NCI-H146 (cell line): ENCODE measurements around the gene ZDHHC22.

Source experiments
- DNase-seq: peaks from one replicate; lab custom pipeline; 2025; lab: John Stamatoyannopoulos, UW

ZDHHC22 gene

DNA sequence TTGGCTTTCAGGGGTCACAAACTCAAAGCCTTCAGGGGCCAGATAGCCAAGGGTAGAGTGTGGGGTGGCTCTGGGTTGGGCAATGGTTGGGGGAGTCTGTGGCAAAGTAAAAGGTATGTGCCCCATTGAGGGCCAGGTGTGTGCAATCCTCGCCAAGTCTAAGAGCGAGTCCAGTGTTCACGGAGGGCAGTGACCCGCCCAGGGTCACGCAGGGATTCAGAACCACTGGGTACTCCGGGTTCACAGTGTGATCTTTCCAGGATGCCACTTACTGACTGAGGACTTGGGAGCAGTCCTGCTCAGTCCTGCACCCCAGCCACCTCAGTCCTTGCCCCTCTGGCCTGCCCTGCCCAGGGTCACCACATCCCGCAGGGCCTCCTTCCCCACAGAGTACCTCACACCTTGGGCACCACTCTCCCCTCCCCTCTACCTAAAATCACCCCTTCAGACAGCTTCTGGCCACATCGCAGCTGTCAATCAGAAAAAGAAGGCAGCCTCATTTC, 15.7 kb downstream of the ZDHHC22 start:
- no peak for DNase-seq

GRCh38 chr14:77125281-77125801, 16.2 kb downstream of the ZDHHC22 start:
- DNase-seq: no peak

- DNase-seq: no peak
These were observed 17.0 kb downstream of the ZDHHC22 start for GRCh38 chr14:77124345-77125280.

DNA sequence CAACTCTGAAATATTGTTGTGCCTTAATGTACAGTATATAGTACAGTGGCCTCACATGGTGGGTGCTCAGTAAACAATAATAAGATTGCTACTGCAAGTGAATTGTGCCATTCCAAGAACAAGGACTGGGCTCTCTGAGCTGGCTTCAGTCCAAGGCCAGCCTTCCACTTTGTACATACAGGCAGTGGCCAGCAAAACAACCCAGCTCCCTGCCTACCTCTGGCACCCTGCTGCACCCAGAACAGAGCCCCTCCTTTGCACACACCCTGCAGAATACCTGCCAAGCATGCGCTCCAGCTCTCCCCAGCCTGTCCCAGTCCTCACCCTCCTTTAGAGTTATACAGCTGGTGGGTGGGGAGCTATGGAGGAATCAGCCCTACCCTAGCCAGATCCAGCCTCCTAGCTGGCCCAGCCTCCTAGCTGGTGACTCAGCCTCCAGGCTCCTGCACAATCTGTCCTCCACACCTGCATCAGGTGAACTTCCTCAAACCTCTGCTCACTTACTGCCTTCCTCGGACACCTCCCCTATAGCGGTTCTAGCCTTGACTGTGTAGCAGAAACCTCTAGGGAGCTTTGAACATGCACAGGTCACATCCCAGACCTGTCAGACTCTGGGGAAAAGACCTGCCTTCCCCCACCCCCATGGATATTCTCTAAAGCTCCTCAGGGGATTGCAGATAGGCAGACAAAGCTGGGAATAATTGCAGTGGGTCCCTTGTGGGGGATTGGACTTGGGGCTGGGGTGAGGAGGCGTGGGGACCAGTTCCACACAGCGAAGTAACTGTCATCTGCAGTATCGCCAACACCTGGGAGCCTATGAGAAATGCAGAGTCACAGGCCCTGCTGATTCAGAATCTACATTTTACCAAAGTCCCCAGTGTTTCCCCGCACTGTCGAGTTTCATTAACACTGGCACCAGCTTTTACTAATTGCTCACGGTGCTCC, 17.9 kb downstream of the ZDHHC22 start:
- peak; percentile 25 for DNase-seq

- DNase-seq: no peak
These were observed 19.0 kb downstream of the ZDHHC22 start for GRCh38 chr14:77122526-77123125.

- no peak for DNase-seq
These were observed 20.5 kb downstream of the ZDHHC22 start for GRCh38 chr14:77120771-77121743.

DNA sequence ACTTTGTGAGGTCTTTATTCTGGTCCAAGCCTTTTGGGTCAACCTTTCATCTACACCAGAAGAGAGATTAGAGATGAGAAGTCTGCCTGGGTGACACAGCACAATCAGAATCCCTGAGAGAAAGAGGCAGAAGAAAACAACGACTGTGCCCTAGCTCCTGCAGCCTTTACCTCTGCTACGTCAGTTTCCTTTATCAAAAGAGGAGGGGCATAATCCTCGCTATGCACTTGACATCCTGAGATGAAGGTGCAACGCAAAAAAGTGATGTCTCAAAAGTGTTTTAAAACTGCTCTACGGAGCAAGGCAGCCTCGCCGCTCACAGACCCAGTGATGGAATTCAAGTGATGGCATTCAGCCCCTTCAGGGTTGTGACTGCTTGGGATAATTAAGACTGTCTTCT, 21.7 kb downstream of the ZDHHC22 start:
- DNase-seq: no peak

DNA sequence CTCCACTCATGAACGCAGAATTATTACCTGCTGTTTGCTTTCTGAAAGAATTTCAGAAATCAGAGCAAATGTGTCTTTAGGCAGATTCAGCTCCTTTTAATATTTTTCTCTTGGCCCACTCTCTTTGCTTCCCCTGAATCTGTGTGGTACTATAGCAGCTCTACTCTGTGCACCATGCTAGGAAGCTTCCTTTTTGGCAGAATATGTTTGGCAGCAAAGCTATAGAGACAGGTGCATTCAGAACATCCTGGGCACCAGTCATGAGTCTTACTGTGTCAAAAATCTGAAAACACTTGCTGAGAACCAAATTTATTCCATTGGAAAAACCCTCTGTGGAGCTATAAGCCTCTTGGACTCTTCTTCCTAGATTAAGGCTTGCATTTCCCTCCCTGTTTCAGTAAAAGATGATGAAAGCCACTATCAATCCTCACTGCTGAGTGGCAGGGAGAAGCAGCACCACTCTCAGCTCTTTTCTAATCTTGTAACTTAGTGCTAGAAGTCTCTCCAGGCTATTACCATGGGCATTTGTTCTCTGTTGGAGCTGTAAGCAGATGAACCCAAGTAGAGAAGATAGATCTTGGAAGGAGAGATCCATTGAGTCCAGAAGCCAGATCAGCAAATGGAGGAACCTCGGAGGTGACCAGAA, 25.3 kb downstream of the ZDHHC22 start:
- DNase-seq: no peak

GRCh38 chr14:77114609-77115008, 27.0 kb downstream of the ZDHHC22 start:
- no peak for DNase-seq

GRCh38 chr14:77113644-77114043, 27.9 kb downstream of the ZDHHC22 start:
- no peak for DNase-seq

DNA sequence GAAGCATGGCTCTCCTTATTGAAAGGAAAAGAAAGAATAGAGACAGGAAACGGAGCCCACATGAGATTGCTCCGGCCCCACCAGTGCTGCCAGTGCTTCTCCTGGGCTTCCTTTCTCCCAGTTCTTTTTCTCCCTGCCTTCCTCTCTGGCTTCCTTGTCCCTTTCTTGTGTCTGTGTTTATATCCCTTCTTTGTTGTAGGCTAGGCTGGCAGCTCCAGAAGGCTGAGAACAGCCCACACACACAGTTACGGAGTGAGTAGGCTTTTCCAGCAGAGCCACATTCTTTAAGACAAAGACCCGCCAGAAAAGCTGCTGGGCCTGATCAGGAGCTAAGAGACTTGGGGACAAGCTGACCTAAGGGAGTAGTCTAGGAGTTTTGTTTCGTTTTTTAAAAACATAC, 30.6 kb downstream of the ZDHHC22 start:
- no peak for DNase-seq

DNA sequence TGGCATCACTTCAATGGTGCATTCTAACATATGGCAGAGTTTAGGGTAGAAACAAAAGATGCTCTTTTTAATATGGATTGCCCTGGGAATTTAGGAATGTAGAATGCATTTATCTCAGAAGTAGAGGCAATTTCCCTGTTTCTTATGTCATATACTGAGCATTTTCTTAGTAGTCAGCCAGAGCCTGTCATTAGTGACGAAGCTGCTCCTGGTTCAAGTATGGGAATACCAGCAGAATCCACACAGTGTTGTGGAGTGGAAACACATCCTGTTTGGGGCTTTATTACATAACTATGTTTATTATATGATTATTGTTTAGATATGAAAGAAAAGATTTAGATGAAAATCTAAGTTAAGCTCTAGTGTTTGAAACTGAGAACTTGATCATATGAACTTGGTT, 31.3 kb downstream of the ZDHHC22 start:
- no peak for DNase-seq

GRCh38 chr14:77109656-77110055, 31.9 kb downstream of the ZDHHC22 start:
- no peak for DNase-seq

DNA sequence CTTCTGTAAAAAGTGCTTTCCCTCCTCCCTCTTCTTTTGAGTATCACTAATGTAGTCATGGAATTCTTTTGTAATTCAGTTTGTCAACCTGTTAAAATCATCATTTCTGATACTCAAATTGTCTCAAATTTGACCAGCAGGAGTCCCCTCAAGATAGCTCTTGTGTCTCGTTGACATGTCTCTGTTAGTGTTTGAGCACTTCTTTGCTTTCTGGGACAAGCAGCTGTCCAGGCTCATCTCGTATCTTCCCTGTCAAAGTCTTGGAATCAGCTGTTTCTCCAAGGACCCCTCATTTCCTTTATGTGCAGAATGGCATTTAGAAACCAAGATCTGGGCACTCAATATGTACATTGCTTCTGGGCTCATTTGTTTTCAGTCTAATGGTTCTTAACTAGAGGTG, 32.8 kb downstream of the ZDHHC22 start:
- no peak for DNase-seq

DNA sequence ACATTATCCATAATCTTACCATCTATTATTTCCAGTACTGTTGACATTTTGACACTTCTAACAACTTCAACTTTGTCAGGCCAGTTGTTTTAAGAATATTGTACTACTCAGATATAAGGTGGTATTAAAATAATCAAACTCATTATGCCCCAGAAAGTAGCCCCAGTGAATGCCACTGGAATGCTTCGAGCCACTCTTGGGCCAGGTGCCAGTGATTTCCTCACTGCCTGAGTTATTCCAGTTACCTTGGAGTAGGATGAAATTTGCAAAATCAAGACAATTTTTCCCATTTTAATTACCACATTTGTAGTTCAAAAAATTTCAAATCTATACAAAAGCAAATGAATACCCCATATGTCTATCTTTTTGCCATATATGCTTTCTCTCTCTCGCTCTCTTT, 34.4 kb downstream of the ZDHHC22 start:
- DNase-seq: no peak

DNA sequence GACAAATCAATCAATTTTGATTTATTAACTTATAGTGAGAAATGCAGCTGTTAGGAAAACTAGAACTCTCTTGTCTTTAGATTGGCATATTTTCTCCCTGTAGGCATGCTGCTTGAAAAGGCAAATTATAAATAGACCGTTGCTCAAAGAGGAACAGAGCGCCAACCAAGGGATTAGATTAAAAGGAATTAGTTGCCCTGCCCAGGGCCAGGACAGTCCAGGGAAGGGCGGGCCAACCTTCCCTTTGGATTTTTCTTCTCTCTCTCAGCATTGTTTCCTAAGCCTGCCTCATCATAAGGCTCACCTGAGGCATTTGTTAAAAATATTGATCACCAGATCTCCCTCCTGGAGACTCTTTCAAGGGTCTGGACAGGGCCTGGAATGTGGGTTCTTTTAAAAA, 34.9 kb downstream of the ZDHHC22 start:
- no peak for DNase-seq

DNA sequence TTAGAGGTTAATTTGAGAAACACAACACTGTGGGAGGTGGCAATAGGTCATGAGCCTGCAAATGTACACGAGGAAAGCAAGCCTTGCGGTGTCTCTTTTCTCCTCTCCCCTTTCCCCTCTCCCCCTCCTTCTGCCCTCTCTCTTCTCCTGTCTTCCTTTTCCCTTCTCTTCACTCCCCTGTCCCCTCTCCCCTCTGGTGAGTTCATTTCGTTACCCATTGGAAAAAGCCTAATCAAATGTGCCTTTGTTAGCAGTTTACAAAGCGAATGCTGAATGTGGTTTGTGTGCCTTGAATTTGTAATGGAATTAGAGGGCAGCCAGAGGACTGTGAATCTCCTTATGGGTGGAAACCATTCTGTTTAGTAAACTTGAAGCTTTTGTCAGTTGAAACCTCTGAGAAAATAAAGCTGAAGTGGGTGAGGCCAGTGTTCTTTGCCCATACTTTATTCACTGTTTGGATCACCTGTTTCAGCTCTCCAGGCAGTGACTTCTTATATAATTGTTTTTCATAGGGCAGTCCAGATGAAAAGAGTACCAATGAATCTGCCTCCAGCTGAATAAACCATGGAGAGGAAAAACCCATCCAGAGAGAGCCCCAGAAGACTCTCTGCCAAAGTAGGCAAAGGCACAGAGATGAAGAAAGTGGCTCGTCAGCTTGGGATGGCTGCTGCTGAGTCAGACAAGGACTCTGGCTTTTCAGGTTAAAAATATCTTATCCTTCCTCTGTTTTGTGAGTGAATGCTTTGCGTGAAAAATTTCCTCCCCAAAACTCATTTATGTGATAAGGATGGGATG, 36.2 kb downstream of the ZDHHC22 start:
- no peak for DNase-seq

DNA sequence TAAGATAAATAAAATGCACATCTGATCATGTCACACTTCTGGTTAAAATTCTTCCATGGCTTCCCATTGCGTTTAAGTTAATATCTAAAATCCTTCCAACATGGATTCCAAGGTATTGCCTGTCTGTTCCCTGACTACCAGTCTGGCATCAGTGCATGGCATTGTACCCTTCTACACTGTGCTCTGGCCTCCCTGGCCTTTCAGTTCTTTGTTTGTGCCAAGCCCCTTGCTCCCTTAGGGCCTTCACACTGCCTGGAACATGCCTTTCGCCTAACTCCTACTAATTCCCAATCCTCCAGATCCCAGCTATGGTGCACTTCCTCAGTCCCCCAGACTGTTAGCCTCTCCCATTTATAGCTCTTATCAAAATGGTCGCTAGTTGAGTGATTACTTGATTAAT, 37.2 kb downstream of the ZDHHC22 start:
- no peak for DNase-seq

- no peak for DNase-seq
These were observed 37.6 kb downstream of the ZDHHC22 start for GRCh38 chr14:77103951-77104350.
